HCT116 (cell line): ENCODE measurements around the gene AKT3. TPM values are rescaled to one million over a fixed set of nuclear protein-coding genes. Genes with fewer than 3 reads are reported as not detected.

ENCODE experiments used
- ATAC-seq: fragments of 200-7000 bp; cut with Tn5 transposase; 2 replicates; pipeline ENCODE4 v1.9.1; 2020; ENCODE audit warnings: mild to moderate bottlenecking, moderate library complexity
- BruUV-seq: library from RNA; stranded (reverse); fragments of 400-500 nt; replicated peaks from 2 replicates; lab custom pipeline; 2021; lab: Mats Ljungman, UMichigan
- CTCF ChIA-PET: fragments of 300-600 bp; sonication (Branson Sonifier 250); formaldehyde crosslinking; loops from one replicate; lab custom pipeline; 2021; ENCODE audit warnings: antibody characterized with exemption; lab: Charles Lee
- POLR2A ChIA-PET: fragments of 300-600, 350-600 bp; sonication (Branson Sonifier 250); formaldehyde crosslinking; loops from one replicate; lab custom pipeline; 2021; ENCODE audit warnings: antibody characterized with exemption; lab: Charles Lee
- RAD21 ChIA-PET, 2 experiments: fragments of 300-600 bp; sonication (Branson Sonifier 250); formaldehyde crosslinking; loops; one replicate each; lab custom pipeline; 2023; ENCODE audit warnings: low total read pairs in 2 of 2; ENCODE audit not compliant: uncharacterized antibody in 2 of 2, unreplicated experiment in 2 of 2, low non-redundant PET in 1 of 2; lab: Charles Lee
- DNase-seq: peaks from one replicate; pipeline ENCODE4 v3.0.0-alpha.2; 2010; ENCODE audit warnings: low read depth, low spot score
- H2AFZ ChIP-seq: fragments of 200-600 bp; shearing (Covaris generic), sonication (generic); 2 replicates; pipeline ENCODE4 v1.6.1; 2017; ENCODE audit warnings: low read depth, mixed run types, mixed read lengths, antibody characterized with exemption, low read length; ENCODE audit not compliant: poor library complexity, severe bottlenecking
- H3K27ac ChIP-seq: 2 replicates; pipeline ENCODE4 v1.5.1; 2012; ENCODE audit warnings: low read depth, low read length
- H3K27me3 ChIP-seq: fragments of 200-600 bp; sonication (generic); 2 replicates; pipeline ENCODE4 v1.6.1; 2016; ENCODE audit warnings: mixed run types, low read length, mixed read lengths; ENCODE audit not compliant: insufficient read depth
- H3K36me3 ChIP-seq, 2 experiments: fragments of 200-500 bp in 1 of 2; fragments of 200-600 bp in 1 of 2; sonication (Bioruptor generic) in 1 of 2; sonication (generic) in 1 of 2; 2 replicates each; pipeline versions ENCODE4 v1.5.1 to v1.6.1; 2014 to 2016; ENCODE audit warnings: low read length in 2 of 2, inconsistent platforms in 1 of 2, mixed read lengths in 1 of 2, mixed run types in 1 of 2; ENCODE audit not compliant: insufficient read depth in 2 of 2, control insufficient read depth in 1 of 2
- H3K4me1 ChIP-seq, 2 experiments: fragments of 200-600 bp in 1 of 2; sonication (generic) in 1 of 2; 2 replicates each; pipeline versions ENCODE4 v1.5.1 to v1.6.1; 2012 to 2017; ENCODE audit warnings: low read length in 2 of 2, inconsistent platforms in 1 of 2, mild to moderate bottlenecking in 1 of 2, mixed read lengths in 1 of 2, mixed run types in 1 of 2, moderate library complexity in 1 of 2; ENCODE audit not compliant: insufficient read depth in 2 of 2, control insufficient read depth in 1 of 2
- H3K4me2 ChIP-seq: fragments of 200-600 bp; sonication (generic); 2 replicates; pipeline ENCODE4 v1.6.1; 2017; ENCODE audit warnings: mixed run types, low read length, mixed read lengths
- H3K4me3 ChIP-seq, 2 experiments: fragments of 200-600 bp in 1 of 2; sonication (generic) in 1 of 2; replicated peaks in 1 of 2; 2 replicates each; pipeline ENCODE4 v1.5.1; 2011 to 2016; ENCODE audit warnings: low read length in 2 of 2, control low read depth in 1 of 2, low read depth in 1 of 2, mild to moderate bottlenecking in 1 of 2, mixed read lengths in 1 of 2, mixed run types in 1 of 2
- H3K79me2 ChIP-seq: fragments of 200-600 bp; sonication (generic); 2 replicates; pipeline ENCODE4 v1.6.1; 2017; ENCODE audit warnings: mild to moderate bottlenecking, mixed run types, low read length, moderate library complexity, mixed read lengths; ENCODE audit not compliant: insufficient read depth
- H3K9ac ChIP-seq: fragments of 200-600 bp; sonication (generic); 2 replicates; pipeline ENCODE4 v1.6.1; 2016; ENCODE audit warnings: low read length, mixed read lengths
- H3K9me2 ChIP-seq: fragments of 200-600 bp; sonication (generic), shearing (Covaris generic); 2 replicates; pipeline ENCODE4 v1.6.1; 2017; ENCODE audit warnings: mixed run types, mild to moderate bottlenecking, moderate library complexity; ENCODE audit not compliant: insufficient read depth
- H3K9me3 ChIP-seq, 2 experiments: fragments of 200-500 bp in 1 of 2; fragments of 200-600 bp in 1 of 2; sonication (Bioruptor generic) in 1 of 2; sonication (generic) in 1 of 2; 2 replicates each; pipeline ENCODE4 v1.6.1; 2014 to 2017; ENCODE audit warnings: low read length in 2 of 2, mixed read lengths in 2 of 2, inconsistent platforms in 1 of 2, low read depth in 1 of 2, mild to moderate bottlenecking in 1 of 2, mixed run types in 1 of 2, moderate library complexity in 1 of 2; ENCODE audit not compliant: control insufficient read depth in 1 of 2, insufficient read depth in 1 of 2
- H4K20me1 ChIP-seq: fragments of 200-600 bp; sonication (generic), shearing (Covaris generic); 2 replicates; pipeline ENCODE4 v1.6.1; 2017; ENCODE audit warnings: mixed run types, mild to moderate bottlenecking, moderate library complexity; ENCODE audit not compliant: insufficient read depth
- CBX3 ChIP-seq: IDR thresholded peaks from 2 replicates; pipeline ENCODE4 v1.6.1; 2012; ENCODE audit warnings: low read depth
- ELF1 ChIP-seq: IDR thresholded peaks from 2 replicates; pipeline ENCODE4 v1.6.1; 2012; ENCODE audit warnings: low read depth, borderline replicate concordance
- EZH2phosphoT487 ChIP-seq: fragments of 200-600 bp; IDR thresholded peaks from 2 replicates; pipeline ENCODE4 v1.6.1; 2018; ENCODE audit warnings: antibody characterized with exemption, borderline replicate concordance
- FOSL1 ChIP-seq: IDR thresholded peaks from 2 replicates; pipeline ENCODE4 v1.6.1; 2012; ENCODE audit warnings: low read depth
- JUND ChIP-seq: IDR thresholded peaks from 2 replicates; pipeline ENCODE4 v1.6.1; 2012
- POLR2A ChIP-seq: IDR thresholded peaks from 2 replicates; pipeline ENCODE4 v1.7.0; 2011; ENCODE audit warnings: borderline replicate concordance; ENCODE audit not compliant: insufficient read depth, insufficient read length; ENCODE audit errors: extremely low read depth
- POLR2AphosphoS5 ChIP-seq: IDR thresholded peaks from 2 replicates; pipeline ENCODE4 v1.6.1; 2011; ENCODE audit warnings: mild to moderate bottlenecking, low read depth, low read length, moderate library complexity
- RAD21 ChIP-seq: IDR thresholded peaks from 2 replicates; pipeline ENCODE4 v1.6.1; 2012; ENCODE audit warnings: low read depth, mild to moderate bottlenecking
- SIN3A ChIP-seq: IDR thresholded peaks from 2 replicates; pipeline ENCODE4 v1.6.1; 2012; ENCODE audit warnings: low read depth
- SP1 ChIP-seq: IDR thresholded peaks from 2 replicates; pipeline ENCODE4 v1.6.1; 2012; ENCODE audit warnings: low read depth
- SRF ChIP-seq: IDR thresholded peaks from 2 replicates; pipeline ENCODE4 v1.6.1; 2012; ENCODE audit warnings: low read depth
- YY1 ChIP-seq: IDR thresholded peaks from 2 replicates; pipeline ENCODE4 v1.6.1; 2011; ENCODE audit warnings: low read length, low read depth, moderate library complexity, mild to moderate bottlenecking; ENCODE audit not compliant: insufficient replicate concordance; ENCODE audit errors: extremely low read depth
- ZFX ChIP-seq: fragments of 450-650 bp; IDR thresholded peaks from 2 replicates; pipeline ENCODE4 v1.6.1; 2017
- intact Hi-C: fragments of 100-400 bp; cut with micrococcal nuclease; formaldehyde crosslinking; loops from 2 replicates; pipeline ENCODE4 v1.10.0; 2022
- total RNA-seq: library from RNA; stranded (reverse); gene quantifications from one replicate; pipeline ENCODE4 v1.2.1, GENCODE V29; 2021; ENCODE audit not compliant: unreplicated experiment
- TF ChIP-seq, protein P1 (sequence below): IDR thresholded peaks from 2 replicates; pipeline ENCODE4 v1.6.1; 2011; ENCODE audit warnings: mild to moderate bottlenecking, low read length, moderate library complexity; ENCODE audit not compliant: insufficient replicate concordance; ENCODE audit errors: extremely low read depth
- TF ChIP-seq, protein P2 (sequence below), 3 experiments: fragments of 200-600 bp in 1 of 3; sonication (generic) in 1 of 3; IDR thresholded peaks in 2 of 3; conservative IDR thresholded peaks in 1 of 3; 2 replicates each; pipeline ENCODE4 v1.5.1; 2012 to 2017; ENCODE audit warnings: low read depth in 2 of 3, low read length in 2 of 3, antibody characterized with exemption in 1 of 3, borderline replicate concordance in 1 of 3, control low read depth in 1 of 3, mild to moderate bottlenecking in 1 of 3, mixed read lengths in 1 of 3, mixed run types in 1 of 3, moderate library complexity in 1 of 3; ENCODE audit not compliant: insufficient read depth in 1 of 3

The AKT3 gene
- total RNA-seq, 1 experiment from 2014 or later, result 0.49 TPM

DNA sequence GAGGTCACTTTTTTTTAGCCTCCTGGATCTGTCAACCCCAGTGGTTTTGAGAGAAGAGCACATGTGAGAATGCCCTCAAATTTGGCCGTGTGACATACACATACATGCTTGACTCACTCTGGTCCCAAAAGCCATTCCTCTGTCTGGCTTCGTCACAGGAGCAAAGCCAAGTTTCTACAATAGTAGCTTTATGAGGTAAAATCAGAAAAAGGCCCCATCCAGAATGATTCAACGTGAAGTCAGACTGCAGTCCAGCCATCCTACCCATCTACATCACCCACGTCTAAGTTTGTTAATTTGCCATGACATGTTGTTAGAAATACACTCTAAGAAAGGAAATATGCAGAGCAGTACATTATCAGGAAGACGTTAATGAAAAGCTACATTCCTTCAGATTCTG is 349.0 kb downstream of the AKT3 start:
- no peak overlapping the region for H2AFZ ChIP-seq
- no peaks in the 10 kb centered on the region for H3K27me3 ChIP-seq
- RAD21 ChIA-PET, result no interaction called here
- H3K4me1 ChIP-seq, result no peaks in the 10 kb centered on the region
- intact Hi-C loops, result no loop called here
- H3K4me2 ChIP-seq, result no peak overlapping the region
- no peak overlapping the region for H3K9ac ChIP-seq
- no TSS peak for BruUV-seq
- H3K4me3 ChIP-seq, result no peak overlapping the region
- POLR2A ChIA-PET, result no interaction called here
- H4K20me1 ChIP-seq, result no peaks in the 10 kb centered on the region
- TF ChIP-seq POLR2AphosphoS5 (no peak), ZFX (no peak), SIN3A (no peak), SRF (no peak), YY1 (no peak), FOSL1 (no peak), SP1 (no peak), EZH2phosphoT487 (no peak), CBX3 (no peak), JUND (no peak), POLR2A (no peak), RAD21 (no peak), ELF1 (no peak)
- TF ChIP-seq, protein P1, sequence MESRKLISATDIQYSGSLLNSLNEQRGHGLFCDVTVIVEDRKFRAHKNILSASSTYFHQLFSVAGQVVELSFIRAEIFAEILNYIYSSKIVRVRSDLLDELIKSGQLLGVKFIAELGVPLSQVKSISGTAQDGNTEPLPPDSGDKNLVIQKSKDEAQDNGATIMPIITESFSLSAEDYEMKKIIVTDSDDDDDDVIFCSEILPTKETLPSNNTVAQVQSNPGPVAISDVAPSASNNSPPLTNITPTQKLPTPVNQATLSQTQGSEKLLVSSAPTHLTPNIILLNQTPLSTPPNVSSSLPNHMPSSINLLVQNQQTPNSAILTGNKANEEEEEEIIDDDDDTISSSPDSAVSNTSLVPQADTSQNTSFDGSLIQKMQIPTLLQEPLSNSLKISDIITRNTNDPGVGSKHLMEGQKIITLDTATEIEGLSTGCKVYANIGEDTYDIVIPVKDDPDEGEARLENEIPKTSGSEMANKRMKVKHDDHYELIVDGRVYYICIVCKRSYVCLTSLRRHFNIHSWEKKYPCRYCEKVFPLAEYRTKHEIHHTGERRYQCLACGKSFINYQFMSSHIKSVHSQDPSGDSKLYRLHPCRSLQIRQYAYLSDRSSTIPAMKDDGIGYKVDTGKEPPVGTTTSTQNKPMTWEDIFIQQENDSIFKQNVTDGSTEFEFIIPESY, result no peak
- TF ChIP-seq, protein P2, sequence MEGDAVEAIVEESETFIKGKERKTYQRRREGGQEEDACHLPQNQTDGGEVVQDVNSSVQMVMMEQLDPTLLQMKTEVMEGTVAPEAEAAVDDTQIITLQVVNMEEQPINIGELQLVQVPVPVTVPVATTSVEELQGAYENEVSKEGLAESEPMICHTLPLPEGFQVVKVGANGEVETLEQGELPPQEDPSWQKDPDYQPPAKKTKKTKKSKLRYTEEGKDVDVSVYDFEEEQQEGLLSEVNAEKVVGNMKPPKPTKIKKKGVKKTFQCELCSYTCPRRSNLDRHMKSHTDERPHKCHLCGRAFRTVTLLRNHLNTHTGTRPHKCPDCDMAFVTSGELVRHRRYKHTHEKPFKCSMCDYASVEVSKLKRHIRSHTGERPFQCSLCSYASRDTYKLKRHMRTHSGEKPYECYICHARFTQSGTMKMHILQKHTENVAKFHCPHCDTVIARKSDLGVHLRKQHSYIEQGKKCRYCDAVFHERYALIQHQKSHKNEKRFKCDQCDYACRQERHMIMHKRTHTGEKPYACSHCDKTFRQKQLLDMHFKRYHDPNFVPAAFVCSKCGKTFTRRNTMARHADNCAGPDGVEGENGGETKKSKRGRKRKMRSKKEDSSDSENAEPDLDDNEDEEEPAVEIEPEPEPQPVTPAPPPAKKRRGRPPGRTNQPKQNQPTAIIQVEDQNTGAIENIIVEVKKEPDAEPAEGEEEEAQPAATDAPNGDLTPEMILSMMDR (IDR thresholded peaks at IDR 0.05 in 2 of 3, conservative IDR thresholded peaks at IDR 0.05 in 1 of 3; ENCODE audit: borderline replicate concordance in 1 of 3, insufficient read depth in 1 of 3, low read depth in 2 of 3, low read length in 2 of 3), result no peak
- CTCF ChIA-PET, result no interaction called here
- ATAC-seq (no peak), DNase-seq (no peak)
- no peaks in the 10 kb centered on the region for H3K79me2 ChIP-seq
- no peak overlapping the region for H3K27ac ChIP-seq
- no peaks in the 10 kb centered on the region; a peak in 1 of 4 replicates for H3K36me3 ChIP-seq
- H3K9me3 ChIP-seq, result no peaks in the 10 kb centered on the region
- H3K9me2 ChIP-seq, result no peaks in the 10 kb centered on the region
